Middle frontal gyrus (tissue), 1 donor: ENCODE measurements around the gene ATXN7L1.

Experiments used
- DNase-seq: peaks from one replicate; pipeline ENCODE4 v3.0.0-alpha.2; 2015; ENCODE audit warnings: low spot score; ENCODE audit errors: extremely low spot score

ATXN7L1 gene

GRCh38 chr7:105782391-105783042 lies 93.9 kb downstream of the ATXN7L1 start:
- no peak for DNase-seq

GRCh38 chr7:105779856-105780780 lies 96.3 kb downstream of the ATXN7L1 start:
- no peak for DNase-seq

- no peak for DNase-seq
These were observed 97.4 kb downstream of the ATXN7L1 start for GRCh38 chr7:105778956-105779355.

- no peak for DNase-seq
These were observed 99.2 kb downstream of the ATXN7L1 start for GRCh38 chr7:105776986-105777910.

- no peak for DNase-seq
These were observed 100.2 kb downstream of the ATXN7L1 start for GRCh38 chr7:105776068-105776790.

GRCh38 chr7:105775580-105775979 lies 100.8 kb downstream of the ATXN7L1 start:
- no peak for DNase-seq

- no peak for DNase-seq
These were observed 103.4 kb downstream of the ATXN7L1 start for GRCh38 chr7:105773030-105773460.

GRCh38 chr7:105769901-105770628 lies 106.3 kb downstream of the ATXN7L1 start:
- DNase-seq, result no peak

- no peak for DNase-seq
These were observed 107.4 kb downstream of the ATXN7L1 start for GRCh38 chr7:105768898-105769507.

- DNase-seq, result no peak
These were observed 108.3 kb downstream of the ATXN7L1 start for GRCh38 chr7:105768117-105768516.

GRCh38 chr7:105766421-105767073 lies 109.9 kb downstream of the ATXN7L1 start:
- no peak for DNase-seq

- DNase-seq, result no peak
These were observed 110.6 kb downstream of the ATXN7L1 start for GRCh38 chr7:105765846-105766245.

GRCh38 chr7:105764506-105764905 lies 111.9 kb downstream of the ATXN7L1 start:
- DNase-seq, result no peak

GRCh38 chr7:105760551-105761447 lies 115.6 kb downstream of the ATXN7L1 start:
- no peak for DNase-seq

GRCh38 chr7:105759670-105760550 lies 116.5 kb downstream of the ATXN7L1 start:
- no peak for DNase-seq

GRCh38 chr7:105756367-105756766 lies 120.0 kb downstream of the ATXN7L1 start:
- no peak for DNase-seq

- no peak for DNase-seq
These were observed 123.6 kb downstream of the ATXN7L1 start for GRCh38 chr7:105752671-105753275.
